HL-60 (cell line): ENCODE data around the gene RUSF1.

ENCODE experiments used
- CTCF ChIP-seq: IDR thresholded peaks from one replicate; pipeline ENCODE4 v1.5.1; 2011; ENCODE audit warnings: low read length, control low read depth, inconsistent platforms; ENCODE audit not compliant: insufficient read depth
- REST ChIP-seq: IDR thresholded peaks from 2 replicates; pipeline ENCODE4 v1.6.1; 2012; ENCODE audit warnings: low read depth; ENCODE audit not compliant: insufficient replicate concordance

- TF ChIP-seq CTCF (no peak), REST (no peak)
Measured at GRCh38 chr16:31529937-31530312, 21.7 kb upstream of the RUSF1 start.
